Neural progenitor cell (in vitro differentiated cells): Measurements from ENCODE around the gene CLSTN2.

Experiments used
- EZH2 ChIP-seq: fragments of 200-600 bp; sonication (generic); IDR thresholded peaks from 2 replicates; pipeline ENCODE4 v1.6.1; 2017; ENCODE audit warnings: antibody characterized with exemption, mild to moderate bottlenecking, moderate library complexity
- TF ChIP-seq, protein P1 (sequence below): fragments of 200-600 bp; sonication (generic); IDR thresholded peaks from 2 replicates; pipeline ENCODE4 v1.5.1; 2017; ENCODE audit warnings: antibody characterized with exemption, mild to moderate bottlenecking

GRCh38 chr3:140433431-140433830 is 498.4 kb downstream of the CLSTN2 start:
- TF ChIP-seq, protein P1, sequence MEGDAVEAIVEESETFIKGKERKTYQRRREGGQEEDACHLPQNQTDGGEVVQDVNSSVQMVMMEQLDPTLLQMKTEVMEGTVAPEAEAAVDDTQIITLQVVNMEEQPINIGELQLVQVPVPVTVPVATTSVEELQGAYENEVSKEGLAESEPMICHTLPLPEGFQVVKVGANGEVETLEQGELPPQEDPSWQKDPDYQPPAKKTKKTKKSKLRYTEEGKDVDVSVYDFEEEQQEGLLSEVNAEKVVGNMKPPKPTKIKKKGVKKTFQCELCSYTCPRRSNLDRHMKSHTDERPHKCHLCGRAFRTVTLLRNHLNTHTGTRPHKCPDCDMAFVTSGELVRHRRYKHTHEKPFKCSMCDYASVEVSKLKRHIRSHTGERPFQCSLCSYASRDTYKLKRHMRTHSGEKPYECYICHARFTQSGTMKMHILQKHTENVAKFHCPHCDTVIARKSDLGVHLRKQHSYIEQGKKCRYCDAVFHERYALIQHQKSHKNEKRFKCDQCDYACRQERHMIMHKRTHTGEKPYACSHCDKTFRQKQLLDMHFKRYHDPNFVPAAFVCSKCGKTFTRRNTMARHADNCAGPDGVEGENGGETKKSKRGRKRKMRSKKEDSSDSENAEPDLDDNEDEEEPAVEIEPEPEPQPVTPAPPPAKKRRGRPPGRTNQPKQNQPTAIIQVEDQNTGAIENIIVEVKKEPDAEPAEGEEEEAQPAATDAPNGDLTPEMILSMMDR: no peak
- no peak for TF ChIP-seq EZH2
